Vagina (tissue), 2 donors: ENCODE data around the gene FAM151B. TPM values are rescaled to one million over a fixed set of nuclear protein-coding genes. Genes with fewer than 3 reads are reported as not detected.
"Not testable (repeated sequence)": the region's sequence is repeated elsewhere in the genome, so short reads cannot be mapped to it uniquely, and the experiment has no call there.

ENCODE experiments used
- DNase-seq, 2 donors: peaks; one replicate each; pipeline ENCODE4 v3.0.0-alpha.2; 2017; ENCODE audit errors: extremely low spot score in 2 of 2
- H3K27ac ChIP-seq: fragments of 200-600 bp; sonication (generic); one replicate; pipeline ENCODE4 v1.5.1; 2019
- H3K27me3 ChIP-seq: fragments of 200-600 bp; sonication (generic); one replicate; pipeline ENCODE4 v1.5.1; 2019
- H3K36me3 ChIP-seq, 2 donors: fragments of 200-600 bp; sonication (generic); one replicate each; pipeline ENCODE4 v1.5.1; 2017 to 2019
- H3K4me1 ChIP-seq: fragments of 200-600 bp; sonication (generic); one replicate; pipeline ENCODE4 v1.5.1; 2019
- H3K4me3 ChIP-seq, 2 donors: fragments of 200-600 bp; sonication (generic); 1 replicate in 1 of 2; 2 replicates in 1 of 2; pipeline ENCODE4 v1.5.1; 2016 to 2019
- H3K9me3 ChIP-seq: fragments of 200-600 bp; sonication (generic); one replicate; pipeline ENCODE4 v1.5.1; 2019
- CTCF ChIP-seq, 3 experiments: fragments of 450-650 bp in 2 of 3; fragments of 200-600 bp in 1 of 3; sonication (generic) in 1 of 3; IDR thresholded peaks; one replicate each; pipeline ENCODE4 v1.5.1; 2017 to 2019; ENCODE audit warnings: antibody characterized with exemption in 3 of 3, mild to moderate bottlenecking in 2 of 3, moderate library complexity in 2 of 3
- POLR2A ChIP-seq, 2 donors: fragments of 450-650 bp; IDR thresholded peaks; one replicate each; pipeline ENCODE4 v1.6.1; 2017; ENCODE audit warnings: antibody characterized with exemption in 2 of 2, mild to moderate bottlenecking in 2 of 2, moderate library complexity in 2 of 2
- POLR2AphosphoS5 ChIP-seq, 2 donors: sonication (generic); formaldehyde crosslinking; IDR thresholded peaks; one replicate each; pipeline ENCODE4 v1.9.0; 2017; ENCODE audit warnings: antibody characterized with exemption in 2 of 2, mild to moderate bottlenecking in 2 of 2, low read depth in 1 of 2; ENCODE audit not compliant: insufficient read depth in 1 of 2
- intact Hi-C: fragments of 100-400 bp; cut with DNase I; formaldehyde crosslinking; loops from one replicate; pipeline ENCODE4 v1.15.1; 2023
- total RNA-seq: library from RNA; depleted of rRNA; stranded (reverse); fragments of >200 nt; gene quantifications from one replicate; pipeline ENCODE4 v1.2.3, GENCODE V29; 2016

Gene FAM151B
- total RNA-seq, 1 donor from 2014 or later, result 0.98 TPM

GRCh38 chr5:80453366-80453765, 34.5 kb upstream of the FAM151B start:
- TF ChIP-seq POLR2A (IDR thresholded peaks at IDR 0.05), result no peak
- no peak for TF ChIP-seq POLR2AphosphoS5 (IDR thresholded peaks at IDR 0.05; ENCODE audit: insufficient read depth in 1 of 2, low read depth in 1 of 2)
- TF ChIP-seq CTCF (IDR thresholded peaks at IDR 0.05), result no peak
- intact Hi-C loops, result no loop called here
- no peak overlapping the region for H3K4me3 ChIP-seq

GRCh38 chr5:80463269-80463668, 24.6 kb upstream of the FAM151B start:
- H3K36me3 ChIP-seq, result peaks cover 0 to 41% of the 10 kb centered on the region in 2 donors
- no peak for DNase-seq
- TF ChIP-seq POLR2A (IDR thresholded peaks at IDR 0.05) (no peak), CTCF (IDR thresholded peaks at IDR 0.05) (no peak), POLR2AphosphoS5 (IDR thresholded peaks at IDR 0.05; ENCODE audit: insufficient read depth in 1 of 2, low read depth in 1 of 2) (no peak)

More at GRCh38 chr5:80453366-80453765, 34.5 kb upstream of the FAM151B start:
- no peaks in the 10 kb centered on the region for H3K4me1 ChIP-seq
- no peaks in the 10 kb centered on the region for H3K27me3 ChIP-seq
- H3K27ac ChIP-seq, result no peak overlapping the region
- no peak for DNase-seq
- H3K9me3 ChIP-seq, result no peaks in the 10 kb centered on the region
- H3K36me3 ChIP-seq, result peaks cover 0 to 35% of the 10 kb centered on the region in 2 donors

GRCh38 chr5:80466669-80467485, 21.0 kb upstream of the FAM151B start:
- H3K27ac ChIP-seq, result no peak overlapping the region
- no peak overlapping the region for H3K4me3 ChIP-seq
- H3K9me3 ChIP-seq, result peaks cover 10% of the 10 kb centered on the region
- no peak for TF ChIP-seq POLR2AphosphoS5 (IDR thresholded peaks at IDR 0.05; ENCODE audit: insufficient read depth in 1 of 2, low read depth in 1 of 2)
- no peak for TF ChIP-seq POLR2A (IDR thresholded peaks at IDR 0.05)
- no peak for TF ChIP-seq CTCF (IDR thresholded peaks at IDR 0.05)
- intact Hi-C loops, result no loop called here
- no peak for DNase-seq
- H3K27me3 ChIP-seq, result no peaks in the 10 kb centered on the region
- no peaks in the 10 kb centered on the region for H3K4me1 ChIP-seq
- peaks cover 0 to 37% of the 10 kb centered on the region in 2 donors for H3K36me3 ChIP-seq

More at GRCh38 chr5:80463269-80463668, 24.6 kb upstream of the FAM151B start:
- Histone ChIP-seq H3K27me3 (no peaks in the 10 kb centered on the region), H3K4me1 (no peaks in the 10 kb centered on the region), H3K4me3 (no peak overlapping the region), H3K9me3 (no peaks in the 10 kb centered on the region), H3K27ac (no peak overlapping the region)
- intact Hi-C loops, result no loop called here

GRCh38 chr5:80468131-80468530, 19.8 kb upstream of the FAM151B start:
- DNase-seq, result no peak
- Histone ChIP-seq H3K36me3 (peaks cover 0 to 33% of the 10 kb centered on the region in 2 donors), H3K4me3 (no peak overlapping the region), H3K27ac (no peak overlapping the region), H3K4me1 (no peaks in the 10 kb centered on the region), H3K27me3 (no peaks in the 10 kb centered on the region), H3K9me3 (peaks cover 10% of the 10 kb centered on the region)
- no peak for TF ChIP-seq POLR2A (IDR thresholded peaks at IDR 0.05)
- TF ChIP-seq CTCF (IDR thresholded peaks at IDR 0.05), result no peak
- no peak for TF ChIP-seq POLR2AphosphoS5 (IDR thresholded peaks at IDR 0.05; ENCODE audit: insufficient read depth in 1 of 2, low read depth in 1 of 2)
- intact Hi-C loops, result no loop called here

- H3K27me3 ChIP-seq, H3K4me3 ChIP-seq, intact Hi-C loops, H3K4me1 ChIP-seq, H3K27ac ChIP-seq, DNase-seq: not testable (repeated sequence)
- Histone ChIP-seq H3K9me3 (peaks cover 10% of the 10 kb centered on the region), H3K36me3 (peaks cover 6 to 25% of the 10 kb centered on the region in 2 donors)
Observed at GRCh38 chr5:80470631-80471030, 17.3 kb upstream of the FAM151B start.
